ENCODE measurements around the gene TAF1A. TPM values are rescaled to one million over a fixed set of nuclear protein-coding genes. Genes with fewer than 3 reads are reported as not detected.

Gene TAF1A
- total RNA-seq, 1 experiment from 2014 or later = 16.7 TPM

DNA sequence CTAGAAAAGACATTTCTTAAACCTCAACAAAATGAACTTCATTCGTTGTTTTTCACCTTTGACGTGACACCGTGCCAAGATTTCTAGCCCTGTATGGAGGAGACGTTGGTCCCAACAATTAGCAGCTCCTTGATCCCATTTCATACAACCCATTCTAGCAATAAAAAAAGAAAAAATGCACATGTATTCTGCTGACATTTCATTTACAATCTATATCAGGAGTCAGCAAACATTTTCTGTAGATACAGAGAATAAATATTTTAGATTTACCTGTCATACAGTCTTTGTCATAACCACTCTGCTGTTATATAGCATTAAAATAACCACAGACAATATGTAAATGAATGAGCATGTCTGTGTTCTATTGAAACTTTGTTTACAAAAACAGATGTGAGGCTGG lies 7.0 kb upstream of the TAF1A start:
- no peak for DNase-seq (ENCODE audit: low read depth)

DNA sequence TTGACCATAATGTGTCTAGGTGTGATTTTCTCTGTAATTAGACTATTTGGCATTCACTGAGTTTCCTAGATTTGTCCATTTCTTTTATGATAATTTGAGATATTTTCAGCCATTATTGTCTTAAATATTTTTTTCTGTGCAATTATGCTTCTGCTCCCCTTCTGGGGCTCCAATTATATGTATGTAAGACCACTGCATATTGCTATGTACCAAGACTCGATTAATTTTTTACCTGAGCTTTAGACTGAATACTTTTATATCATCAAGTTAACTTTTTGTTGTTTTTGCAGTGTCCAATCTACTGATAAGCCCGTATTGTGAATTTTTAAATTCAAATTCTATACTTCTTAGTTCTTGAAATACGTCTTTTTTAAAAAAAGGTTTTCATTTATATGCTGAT lies 5.1 kb upstream of the TAF1A start:
- no peak for DNase-seq (ENCODE audit: low read depth)

DNA sequence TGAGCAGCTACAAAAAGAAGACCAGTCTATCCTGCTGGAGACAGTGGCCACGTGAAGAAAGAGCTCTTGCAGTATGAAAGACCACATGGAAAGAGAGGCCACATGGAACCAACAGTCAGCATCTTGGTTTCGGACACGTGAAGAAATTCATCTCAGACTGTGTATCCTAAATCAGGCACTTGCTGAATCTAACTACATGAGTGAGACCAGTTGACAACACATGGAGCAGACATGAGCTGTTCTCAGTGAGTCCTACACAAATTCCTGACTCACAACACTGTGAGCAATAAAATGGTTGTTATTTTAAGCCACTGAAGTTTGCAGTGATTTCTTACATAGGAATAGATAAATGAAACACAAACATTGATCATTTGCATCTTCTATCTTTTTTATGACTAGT lies 2.4 kb upstream of the TAF1A start:
- DNase-seq (ENCODE audit: low read depth) = peak; percentile 19

DNA sequence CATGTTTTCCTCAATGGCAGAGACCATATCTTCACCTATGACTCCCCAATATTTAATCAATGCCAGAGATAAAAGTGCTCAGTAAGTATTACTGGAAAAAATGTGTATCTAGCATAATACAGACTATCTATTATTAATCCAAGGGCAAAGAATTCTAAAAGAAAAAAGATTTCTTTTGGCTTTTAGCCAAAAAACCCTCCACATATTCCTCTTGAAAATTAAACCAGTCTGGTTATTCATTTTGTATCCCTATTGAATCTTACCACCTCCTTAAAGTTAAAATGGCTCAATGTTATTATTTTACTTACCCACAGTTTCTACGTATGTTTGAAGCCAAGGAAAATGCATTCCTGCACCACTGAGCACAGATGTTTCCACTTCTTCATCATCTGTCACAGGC lies 1.6 kb downstream of the TAF1A start:
- DNase-seq (ENCODE audit: low read depth) = no peak

DNA sequence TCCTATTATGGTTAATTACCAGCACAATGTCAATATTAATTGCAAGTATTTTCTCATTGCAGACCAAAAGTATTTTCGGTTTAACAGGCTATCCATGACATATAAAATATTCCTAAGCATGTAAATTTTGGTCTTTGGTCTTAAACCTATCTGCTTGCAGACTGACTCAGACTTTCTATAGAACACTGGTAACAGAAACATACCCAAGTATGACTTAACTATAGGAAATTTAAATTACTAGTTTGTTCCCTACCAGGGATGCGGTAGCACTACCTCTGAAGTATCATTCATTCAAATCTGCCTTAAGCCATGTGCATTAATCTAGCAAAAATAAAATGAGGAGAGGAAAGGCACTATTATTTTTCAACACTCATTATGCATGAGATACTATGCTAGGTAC lies 2.9 kb downstream of the TAF1A start:
- no peak for DNase-seq (ENCODE audit: low read depth)

DNA sequence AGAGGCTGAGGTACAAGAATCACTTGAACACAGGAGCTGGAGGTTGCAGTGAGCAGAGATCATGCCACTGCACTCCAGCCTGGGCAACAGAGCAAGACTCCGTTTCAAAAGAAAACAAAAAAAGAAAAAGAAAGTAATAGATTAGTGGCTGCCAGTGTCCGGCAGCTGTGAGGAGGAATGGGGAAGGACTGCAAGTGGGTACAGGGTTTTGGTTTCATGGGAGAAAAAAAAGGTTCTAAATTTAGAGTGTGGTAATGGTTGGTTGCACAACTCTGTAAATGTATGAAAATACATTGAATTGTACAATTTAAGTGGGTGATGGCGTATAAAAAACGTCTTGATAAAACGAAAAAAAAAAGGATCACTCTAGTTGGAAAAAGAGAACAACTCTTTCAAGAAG lies 6.7 kb downstream of the TAF1A start:
- no peak for DNase-seq (ENCODE audit: low read depth)

DNA sequence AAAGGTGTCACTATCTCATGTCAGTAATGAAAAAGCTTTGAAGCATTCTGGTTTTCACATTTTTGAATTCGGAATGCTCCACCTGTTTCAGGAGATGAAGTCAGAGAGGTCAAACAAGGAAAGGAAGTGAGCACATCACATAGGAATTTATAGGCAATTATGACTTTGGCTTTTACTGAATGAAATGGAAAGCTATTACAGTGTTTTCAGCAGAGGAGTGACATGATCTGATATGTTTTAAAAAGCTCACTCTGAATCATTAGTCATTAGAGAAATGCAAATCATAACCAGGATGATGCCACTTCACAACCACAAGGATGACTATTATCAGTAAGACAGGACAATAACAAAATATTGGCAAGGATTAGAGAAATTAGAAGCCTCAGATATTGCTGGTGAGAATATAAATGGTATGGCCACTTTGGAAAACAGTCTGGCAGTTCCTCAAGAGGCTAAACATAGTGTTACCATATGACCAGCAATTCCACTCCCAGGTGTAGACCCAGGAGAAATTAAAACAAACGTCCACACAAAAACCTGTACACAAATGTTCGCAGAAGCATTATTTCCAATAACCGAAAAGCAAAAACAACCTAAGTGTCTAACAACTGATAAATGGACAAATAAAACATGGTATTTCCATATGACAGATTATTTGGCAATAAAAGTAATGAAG lies 7.5 kb downstream of the TAF1A start:
- peak; percentile 87 for DNase-seq (ENCODE audit: low read depth)

DNA sequence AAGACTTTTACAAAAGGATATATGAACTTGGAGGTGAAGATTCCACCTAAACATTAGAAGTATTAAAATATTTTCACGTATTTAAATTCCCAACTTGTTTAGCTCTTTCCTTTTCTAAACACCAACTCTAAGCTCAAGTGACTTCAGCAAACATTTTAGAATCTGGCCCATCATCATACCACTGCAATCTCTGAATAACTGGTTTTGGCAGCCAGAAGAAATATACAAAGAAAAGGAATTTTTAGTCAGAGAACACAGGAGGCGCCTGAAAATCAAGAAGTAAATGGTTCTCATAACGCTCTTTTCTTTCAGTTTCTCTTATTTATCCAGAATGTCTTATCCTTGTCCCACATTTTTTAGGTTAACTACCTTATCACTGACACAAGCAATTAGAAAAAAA lies 10.4 kb downstream of the TAF1A start:
- no peak for DNase-seq (ENCODE audit: low read depth)

DNA sequence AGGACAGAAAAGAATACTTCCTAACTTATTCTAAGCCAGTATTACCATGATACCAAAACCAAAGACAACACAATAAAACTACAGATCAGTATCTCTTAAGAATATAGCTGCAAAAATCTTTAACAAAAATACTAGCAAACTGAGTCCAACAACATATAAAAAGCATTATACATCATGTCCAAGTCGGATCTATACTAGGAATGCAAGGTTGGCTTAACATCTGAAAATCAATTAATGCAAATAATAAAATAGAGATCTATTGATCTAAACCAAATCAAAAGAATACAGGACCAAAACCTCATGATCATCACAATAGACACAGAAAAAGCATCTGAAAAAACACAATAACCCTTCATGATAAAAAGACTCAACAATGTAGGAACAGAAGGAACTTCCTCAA lies 18.9 kb downstream of the TAF1A start:
- DNase-seq (ENCODE audit: low read depth) = no peak

DNA sequence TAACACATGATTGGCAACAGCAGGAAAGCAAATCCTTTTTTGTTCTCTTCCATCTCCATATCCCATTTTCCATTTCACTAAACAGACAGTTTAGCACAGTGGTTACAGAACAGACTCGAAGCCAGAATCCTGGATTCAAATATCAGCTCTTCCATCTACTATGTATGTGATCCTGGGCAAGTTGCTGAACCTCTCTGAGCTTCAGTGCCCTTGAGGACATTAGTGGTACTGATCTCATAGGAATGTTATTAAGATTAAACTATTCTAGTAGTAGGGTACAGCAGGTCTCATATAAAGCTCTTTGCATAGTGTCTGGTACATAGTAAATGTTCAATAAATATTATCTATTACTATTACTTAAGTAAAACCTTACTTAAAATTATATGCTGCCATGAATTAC lies 28.1 kb downstream of the TAF1A start:
- DNase-seq (ENCODE audit: low read depth) = no peak

DNA sequence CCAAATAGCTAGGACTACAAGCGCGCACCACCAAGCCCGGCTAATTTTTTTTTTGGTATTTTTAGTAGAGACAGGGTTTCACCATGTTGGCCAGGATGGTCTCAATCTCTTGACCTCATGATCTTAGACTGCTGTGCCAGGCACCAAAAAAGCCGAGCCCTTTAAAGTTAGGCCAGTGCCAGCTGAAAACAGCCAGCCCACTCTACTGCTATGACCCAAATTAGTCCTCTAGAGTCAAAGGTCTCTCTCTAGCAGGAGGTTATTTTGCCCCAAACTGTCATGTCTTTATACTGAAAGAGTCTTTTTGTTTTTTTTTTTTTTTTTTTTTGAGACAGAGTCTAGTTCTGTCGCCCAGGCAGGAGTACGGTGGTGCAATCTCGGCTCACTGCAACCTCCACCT lies 32.2 kb downstream of the TAF1A start:
- no peak for DNase-seq (ENCODE audit: low read depth)

DNA sequence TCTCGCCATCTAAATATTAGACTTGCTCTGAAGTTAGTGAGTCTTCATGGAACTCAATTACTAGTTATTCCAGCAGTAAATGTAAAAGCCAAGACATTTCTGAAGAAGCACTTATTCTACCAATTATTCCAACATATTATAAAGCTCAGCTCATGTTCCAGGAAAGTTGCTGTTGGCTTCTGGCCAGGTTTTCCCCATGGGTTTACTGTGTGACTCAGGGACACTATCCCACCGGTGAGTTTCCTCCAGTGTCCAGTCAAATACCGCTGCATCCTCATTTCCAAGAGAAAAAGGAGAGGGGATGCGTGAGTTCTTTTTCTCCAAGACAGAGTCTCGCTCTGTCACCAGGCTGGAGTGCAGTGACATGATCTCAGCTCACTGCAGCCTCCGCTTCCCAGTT lies 32.6 kb downstream of the TAF1A start:
- DNase-seq (ENCODE audit: low read depth) = peak; percentile 37

DNA sequence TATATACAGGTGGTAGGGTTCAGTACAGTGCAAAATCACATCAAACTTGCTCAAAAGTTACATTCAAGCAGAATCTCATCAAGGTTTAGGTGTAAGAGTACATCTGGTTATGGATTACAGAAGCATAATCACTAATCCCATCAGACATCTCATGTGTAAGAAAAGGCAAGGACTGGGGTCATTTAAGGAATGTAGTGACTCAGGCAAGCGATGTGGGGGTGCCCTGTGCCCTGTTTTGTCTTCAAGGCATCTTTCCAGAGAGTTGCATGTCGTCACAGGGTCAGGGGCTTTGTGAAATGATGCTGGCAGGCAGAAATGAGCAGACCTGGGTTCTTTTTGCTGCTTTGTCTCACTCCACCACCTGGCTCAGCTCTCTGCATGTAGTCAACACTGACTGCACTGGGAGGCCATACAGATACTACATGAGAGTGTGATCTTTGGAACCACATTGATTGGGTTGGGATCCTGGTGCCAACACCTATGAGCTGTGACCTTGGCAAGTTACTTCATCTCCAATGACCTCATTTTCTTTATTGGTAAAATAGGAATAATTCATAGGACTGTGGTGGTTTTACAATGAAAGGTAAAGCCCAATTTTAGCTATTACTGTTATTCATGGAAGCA lies 33.6 kb downstream of the TAF1A start:
- DNase-seq (ENCODE audit: low read depth) = peak; percentile 25

DNA sequence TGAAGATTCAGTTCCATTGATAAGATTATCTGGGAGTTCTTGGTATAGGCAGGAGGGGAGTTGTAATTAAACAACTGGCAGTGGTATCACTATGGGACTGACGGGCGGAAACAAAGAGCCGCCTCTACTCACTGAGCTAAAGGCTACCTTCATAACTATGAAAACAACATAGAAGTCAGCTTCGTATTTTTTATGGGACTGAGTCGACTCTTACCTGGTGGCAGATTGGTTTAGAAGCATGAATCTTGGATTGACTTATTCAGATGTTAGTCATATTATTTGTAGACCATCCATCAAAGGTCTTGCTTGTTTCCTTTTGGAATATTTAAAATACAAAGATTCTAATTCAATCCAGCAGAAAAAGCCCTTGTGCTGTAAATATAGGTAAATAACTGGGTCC lies 35.6 kb downstream of the TAF1A start:
- DNase-seq (ENCODE audit: low read depth) = no peak

DNA sequence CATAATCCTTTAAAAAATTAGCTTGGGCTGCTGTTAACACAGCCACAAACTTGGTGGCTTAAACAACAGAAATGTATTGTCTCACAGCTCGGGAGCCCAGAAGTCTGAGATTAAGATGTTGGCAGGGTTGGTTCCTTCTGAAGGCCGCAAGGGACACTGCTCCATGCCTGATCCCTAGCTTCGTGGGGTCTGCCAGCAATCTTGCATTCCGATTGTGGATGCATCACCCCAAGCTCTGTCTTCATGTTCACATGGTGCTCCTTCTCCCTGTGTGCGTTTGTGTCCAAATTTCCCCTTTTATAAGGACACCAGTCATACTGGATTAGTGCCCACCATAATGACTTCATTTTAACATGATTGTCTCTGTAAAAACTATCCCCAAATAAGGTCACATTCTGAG lies 36.9 kb downstream of the TAF1A start:
- DNase-seq (ENCODE audit: low read depth) = no peak

DNA sequence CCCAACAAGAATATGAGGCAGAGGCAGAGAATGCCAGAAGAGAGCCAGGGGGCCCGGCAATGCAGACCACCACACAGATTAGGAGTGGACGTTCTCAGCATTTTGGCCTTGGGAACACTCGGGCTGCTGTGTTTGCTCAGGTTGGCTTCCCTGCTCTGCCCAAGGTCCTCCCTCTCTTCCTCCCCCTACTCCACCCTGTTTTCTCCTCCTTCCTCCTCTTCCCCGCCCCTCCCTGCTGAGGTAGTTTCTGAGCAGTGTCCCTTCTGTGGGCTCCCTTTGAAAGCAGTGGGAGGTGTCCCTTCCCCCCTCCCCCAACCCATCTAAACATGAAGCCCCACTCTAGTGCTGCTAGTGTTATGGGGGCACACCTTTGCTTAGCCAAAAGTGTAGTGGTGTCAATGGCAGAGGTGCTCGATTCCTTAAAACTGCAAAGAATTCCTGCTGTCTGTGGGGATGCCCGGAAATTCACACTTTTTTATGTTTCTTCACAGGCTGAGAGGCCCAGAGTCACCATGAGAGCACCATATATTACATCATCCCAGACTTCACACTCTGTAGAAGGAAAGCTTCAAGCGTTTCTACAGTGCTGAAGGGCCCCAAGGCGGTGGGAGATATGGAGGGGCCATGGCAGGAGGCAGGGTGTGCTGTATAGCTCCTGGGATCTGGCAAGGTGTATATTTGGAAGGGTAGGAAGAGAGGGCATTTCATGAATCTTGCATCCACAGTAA lies 41.6 kb downstream of the TAF1A start, which contains the start of gene HHIPL2:
Gene HHIPL2, minus strand, starts transcription at position 161 of the 728 bp plus-strand sequence. Its CDS starts 60 bp downstream, at position 101.
- DNase-seq (ENCODE audit: low read depth) = peak; percentile 16

DNA sequence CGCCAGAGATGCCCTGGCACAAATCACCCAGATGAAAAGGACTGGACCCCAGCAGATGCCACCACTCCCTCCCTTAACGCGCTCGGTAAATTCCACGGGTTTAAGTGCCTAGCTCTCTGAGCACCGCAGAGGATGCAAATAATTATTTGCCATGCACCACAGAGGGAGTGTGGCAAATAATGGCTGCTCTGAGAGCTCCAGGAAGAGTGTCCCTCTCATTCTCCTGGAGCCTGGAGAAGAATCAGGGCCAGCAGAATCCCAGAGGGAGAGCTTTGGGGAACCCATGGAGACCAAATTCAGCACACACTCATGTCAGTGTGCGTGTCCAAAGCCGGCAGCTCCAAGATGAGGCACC lies 42.5 kb downstream of the TAF1A start:
- DNase-seq (ENCODE audit: low read depth) = no peak

DNA sequence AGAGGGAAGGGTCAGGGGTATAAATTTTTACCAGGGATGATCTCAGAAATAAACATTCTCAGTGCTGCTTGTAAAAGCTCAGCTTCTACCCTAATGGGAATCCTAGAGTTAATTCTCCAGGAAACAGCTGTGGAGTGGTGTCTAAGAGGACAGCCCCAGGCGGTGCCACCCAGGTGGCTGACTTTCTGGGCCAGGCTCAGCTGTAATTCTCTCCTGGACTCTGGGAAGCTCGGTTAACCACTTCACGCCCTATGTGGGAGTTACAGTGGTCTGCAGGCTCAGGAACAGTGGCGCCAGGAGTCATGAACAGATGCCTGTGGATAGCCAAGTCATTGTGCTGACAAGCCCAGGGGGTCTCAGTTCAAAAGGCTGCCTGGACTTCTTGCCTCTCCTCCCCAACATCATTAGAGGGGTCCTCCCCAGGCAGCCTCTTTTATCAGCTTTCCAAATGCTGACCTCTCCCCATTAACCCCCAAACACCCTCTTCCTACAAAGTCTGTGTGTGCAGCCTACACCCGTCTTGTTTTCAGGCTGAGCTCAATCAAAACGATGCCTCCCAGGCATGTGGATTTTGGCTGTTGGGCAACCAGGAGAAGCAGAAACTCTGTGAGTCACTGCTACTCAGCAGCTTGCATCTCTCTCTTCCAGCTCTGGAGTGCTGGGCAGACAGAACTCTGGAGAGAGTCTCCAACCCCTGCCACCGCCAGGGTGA lies 43.0 kb downstream of the TAF1A start:
- peak; percentile 98 for DNase-seq (ENCODE audit: low read depth)

DNA sequence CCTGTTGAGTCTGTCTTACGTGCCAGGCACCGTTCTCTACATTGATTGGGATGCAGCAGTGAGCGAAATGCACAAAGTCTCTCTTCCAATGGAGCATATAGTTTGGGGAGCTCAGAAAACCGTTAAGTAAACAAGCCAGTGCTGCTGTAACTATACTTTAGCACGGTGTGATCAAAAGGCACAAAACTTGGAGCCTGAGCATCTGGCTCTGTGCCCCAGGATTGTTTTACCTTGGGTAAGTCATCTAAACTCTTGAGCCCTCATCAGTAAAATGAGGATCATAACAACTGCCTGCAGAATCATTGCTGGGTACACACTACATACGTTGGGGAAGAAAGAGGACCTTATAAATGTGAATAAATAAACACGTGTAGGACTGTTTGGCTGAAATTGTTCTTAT lies 43.6 kb downstream of the TAF1A start:
- DNase-seq (ENCODE audit: low read depth) = no peak

DNA sequence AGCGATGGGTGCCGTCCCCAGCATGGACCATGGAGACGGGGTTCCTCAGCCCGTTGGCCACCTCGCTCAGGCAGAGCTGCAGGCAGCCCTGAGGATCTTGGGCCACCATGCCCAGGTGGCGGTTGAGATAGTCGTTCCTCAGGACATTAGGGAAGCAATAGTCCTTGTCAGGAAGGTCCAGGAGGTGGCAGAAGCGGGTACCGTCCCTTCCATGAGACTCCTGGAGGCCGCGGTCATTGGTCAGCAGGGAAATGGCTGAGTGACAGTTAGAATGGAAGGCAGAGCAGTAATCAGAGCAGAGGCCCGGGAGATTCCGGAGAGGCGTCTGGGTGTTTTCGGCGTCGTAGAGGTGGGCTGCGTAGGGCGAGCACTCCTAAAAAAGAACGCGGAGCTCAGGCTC lies 45.9 kb downstream of the TAF1A start:
- no peak for DNase-seq (ENCODE audit: low read depth)

DNA sequence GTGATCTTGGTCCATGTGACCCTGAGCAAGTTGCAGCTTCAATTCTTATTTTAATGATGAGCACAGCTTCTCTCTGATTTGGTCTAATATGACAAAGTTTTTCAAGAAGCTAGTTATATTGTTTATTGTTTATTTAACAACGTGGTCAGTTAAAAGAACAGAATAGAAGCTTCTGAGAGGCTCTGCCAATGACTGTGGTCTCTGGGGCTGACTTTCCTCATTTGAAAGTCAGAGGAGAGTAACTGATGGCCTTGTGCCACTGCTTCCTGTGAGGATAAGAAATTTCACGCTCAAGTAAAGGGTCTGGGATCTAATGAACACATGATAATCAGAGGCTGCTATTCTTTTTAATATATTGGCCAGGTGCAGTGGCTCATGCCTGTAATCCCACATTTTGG lies 49.1 kb downstream of the TAF1A start:
- DNase-seq (ENCODE audit: low read depth) = no peak

DNA sequence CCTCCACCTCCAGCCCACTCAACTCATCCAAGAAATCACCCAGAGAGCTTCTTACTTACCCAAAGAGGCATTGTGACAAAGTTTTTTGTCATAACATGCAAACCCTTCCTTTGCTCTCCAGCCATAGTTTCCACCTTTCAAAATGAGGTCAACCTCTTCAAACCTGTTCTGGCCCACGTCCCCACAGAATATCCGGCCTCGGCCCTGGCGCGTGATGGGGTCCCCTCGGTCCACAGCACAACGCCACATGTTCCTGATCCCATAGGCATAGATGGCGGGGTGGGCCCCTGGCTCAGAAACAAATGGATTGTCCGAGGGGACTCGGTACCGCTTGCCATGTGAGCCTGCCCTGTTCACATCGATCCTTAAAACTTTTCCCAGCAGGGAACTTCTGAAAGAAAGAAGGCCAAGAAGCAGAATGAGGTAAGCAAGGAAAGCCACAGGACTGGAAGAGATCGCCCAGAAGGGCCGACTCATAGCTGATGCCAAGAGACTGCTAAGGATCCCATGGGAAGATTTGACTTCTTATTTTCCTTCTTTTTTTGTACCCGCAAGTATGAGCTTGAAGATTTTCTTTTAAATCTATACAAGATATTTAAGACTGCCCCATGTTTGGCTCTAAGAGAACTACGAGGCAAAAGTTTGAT lies 49.7 kb downstream of the TAF1A start:
- peak; percentile 18 for DNase-seq (ENCODE audit: low read depth)

Measured in M059J (cell line).